A549 (cell line): ENCODE results near the gene MYO18A.

Source experiments
- POLR2A ChIP-seq: IDR thresholded peaks from 2 replicates; pipeline ENCODE4 v1.6.1; 2012; ENCODE audit warnings: mild to moderate bottlenecking, low read length
- TF ChIP-seq, protein P1 (sequence below): IDR thresholded peaks from 2 replicates; pipeline ENCODE4 v1.6.1; 2012
- TF ChIP-seq, protein P2 (sequence below): fragments of 200-600 bp; sonication (generic); IDR thresholded peaks from 2 replicates; pipeline ENCODE4 v1.6.1; 2016; ENCODE audit warnings: antibody characterized with exemption, mild to moderate bottlenecking, moderate library complexity

GRCh38 chr17:29146369-29146972 is 33.7 kb downstream of the MYO18A start:
- TF ChIP-seq POLR2A = no peak
- TF ChIP-seq, protein P1, sequence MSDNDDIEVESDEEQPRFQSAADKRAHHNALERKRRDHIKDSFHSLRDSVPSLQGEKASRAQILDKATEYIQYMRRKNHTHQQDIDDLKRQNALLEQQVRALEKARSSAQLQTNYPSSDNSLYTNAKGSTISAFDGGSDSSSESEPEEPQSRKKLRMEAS = no peak
- TF ChIP-seq, protein P2, sequence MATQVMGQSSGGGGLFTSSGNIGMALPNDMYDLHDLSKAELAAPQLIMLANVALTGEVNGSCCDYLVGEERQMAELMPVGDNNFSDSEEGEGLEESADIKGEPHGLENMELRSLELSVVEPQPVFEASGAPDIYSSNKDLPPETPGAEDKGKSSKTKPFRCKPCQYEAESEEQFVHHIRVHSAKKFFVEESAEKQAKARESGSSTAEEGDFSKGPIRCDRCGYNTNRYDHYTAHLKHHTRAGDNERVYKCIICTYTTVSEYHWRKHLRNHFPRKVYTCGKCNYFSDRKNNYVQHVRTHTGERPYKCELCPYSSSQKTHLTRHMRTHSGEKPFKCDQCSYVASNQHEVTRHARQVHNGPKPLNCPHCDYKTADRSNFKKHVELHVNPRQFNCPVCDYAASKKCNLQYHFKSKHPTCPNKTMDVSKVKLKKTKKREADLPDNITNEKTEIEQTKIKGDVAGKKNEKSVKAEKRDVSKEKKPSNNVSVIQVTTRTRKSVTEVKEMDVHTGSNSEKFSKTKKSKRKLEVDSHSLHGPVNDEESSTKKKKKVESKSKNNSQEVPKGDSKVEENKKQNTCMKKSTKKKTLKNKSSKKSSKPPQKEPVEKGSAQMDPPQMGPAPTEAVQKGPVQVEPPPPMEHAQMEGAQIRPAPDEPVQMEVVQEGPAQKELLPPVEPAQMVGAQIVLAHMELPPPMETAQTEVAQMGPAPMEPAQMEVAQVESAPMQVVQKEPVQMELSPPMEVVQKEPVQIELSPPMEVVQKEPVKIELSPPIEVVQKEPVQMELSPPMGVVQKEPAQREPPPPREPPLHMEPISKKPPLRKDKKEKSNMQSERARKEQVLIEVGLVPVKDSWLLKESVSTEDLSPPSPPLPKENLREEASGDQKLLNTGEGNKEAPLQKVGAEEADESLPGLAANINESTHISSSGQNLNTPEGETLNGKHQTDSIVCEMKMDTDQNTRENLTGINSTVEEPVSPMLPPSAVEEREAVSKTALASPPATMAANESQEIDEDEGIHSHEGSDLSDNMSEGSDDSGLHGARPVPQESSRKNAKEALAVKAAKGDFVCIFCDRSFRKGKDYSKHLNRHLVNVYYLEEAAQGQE = no peak
